Effector CD8-positive, alpha-beta T cell (primary cell): ENCODE data around the gene SRP14.

Experiments
- DNase-seq: peaks from one replicate; lab custom pipeline; 2025; lab: John Stamatoyannopoulos, UW

The SRP14 gene

DNA sequence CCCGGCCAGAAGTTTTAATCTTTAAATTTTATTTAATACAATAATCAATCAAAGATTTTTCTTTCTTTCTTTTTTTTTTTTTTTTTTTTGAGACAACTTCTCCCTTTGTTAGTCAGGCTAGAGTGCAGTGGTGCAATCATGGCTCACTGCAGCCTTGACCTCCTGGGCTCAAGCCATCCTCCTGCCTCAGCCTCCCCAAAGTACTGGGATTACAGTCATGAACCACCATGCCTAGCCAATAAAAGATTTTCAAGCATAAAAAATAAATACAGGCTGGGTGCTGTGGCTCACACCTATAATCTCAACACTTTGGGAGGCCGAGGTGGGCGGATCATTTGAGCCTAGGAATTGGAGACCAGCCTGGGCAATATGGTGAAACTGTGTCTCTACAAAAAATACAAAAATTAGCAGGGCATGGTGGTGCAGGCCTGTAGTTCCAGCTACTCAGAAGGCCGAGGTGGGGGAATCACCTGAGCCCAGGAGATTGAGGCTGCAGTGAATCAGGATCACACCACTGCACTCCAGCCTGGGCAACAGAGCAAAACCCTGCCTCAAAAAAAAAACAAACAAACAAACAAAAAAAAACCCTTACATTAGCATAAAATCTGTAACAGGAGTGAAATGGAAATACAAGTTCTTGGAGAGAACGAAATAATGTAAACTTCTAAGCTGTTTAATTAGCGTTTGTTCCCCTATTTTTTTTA, 29.1 kb upstream of the SRP14 start:
- no peak for DNase-seq

GRCh38 chr15:40066589-40066988, 27.6 kb upstream of the SRP14 start:
- no peak for DNase-seq

GRCh38 chr15:40065166-40065565, 26.2 kb upstream of the SRP14 start:
- no peak for DNase-seq

DNA sequence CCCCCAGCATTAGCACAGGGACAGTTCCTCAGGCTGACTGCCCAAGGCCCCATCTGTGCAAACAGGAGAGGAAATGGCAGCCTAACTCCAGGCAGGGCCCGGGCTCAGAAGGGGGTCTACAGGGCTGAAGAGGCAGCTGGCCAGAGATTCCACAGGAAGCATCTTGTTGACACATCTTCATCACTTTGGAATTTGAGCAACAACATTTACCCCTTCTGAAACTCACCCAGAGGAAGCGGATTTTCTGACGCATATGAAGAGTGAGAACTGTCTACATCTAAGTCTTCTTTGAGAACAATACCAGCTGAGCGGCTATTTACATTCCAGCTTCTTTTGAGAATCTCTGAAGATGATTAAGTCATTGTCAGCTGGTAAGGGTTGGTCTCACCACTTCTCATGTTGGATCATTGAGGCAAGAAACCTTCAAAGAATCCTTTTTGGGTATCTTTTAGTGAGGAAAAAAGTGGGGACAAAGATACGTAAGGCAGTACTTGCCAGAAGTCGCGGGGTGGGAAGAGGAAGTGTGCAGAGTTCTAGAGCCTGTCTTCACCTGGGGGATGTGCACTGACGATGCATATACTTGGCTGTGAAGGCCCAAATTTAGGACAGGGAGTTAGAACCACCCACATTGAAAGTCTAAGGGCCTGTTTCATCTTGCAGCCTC, 25.4 kb upstream of the SRP14 start:
- no peak for DNase-seq

GRCh38 chr15:40063563-40064011, 24.6 kb upstream of the SRP14 start:
- DNase-seq: no peak

DNA sequence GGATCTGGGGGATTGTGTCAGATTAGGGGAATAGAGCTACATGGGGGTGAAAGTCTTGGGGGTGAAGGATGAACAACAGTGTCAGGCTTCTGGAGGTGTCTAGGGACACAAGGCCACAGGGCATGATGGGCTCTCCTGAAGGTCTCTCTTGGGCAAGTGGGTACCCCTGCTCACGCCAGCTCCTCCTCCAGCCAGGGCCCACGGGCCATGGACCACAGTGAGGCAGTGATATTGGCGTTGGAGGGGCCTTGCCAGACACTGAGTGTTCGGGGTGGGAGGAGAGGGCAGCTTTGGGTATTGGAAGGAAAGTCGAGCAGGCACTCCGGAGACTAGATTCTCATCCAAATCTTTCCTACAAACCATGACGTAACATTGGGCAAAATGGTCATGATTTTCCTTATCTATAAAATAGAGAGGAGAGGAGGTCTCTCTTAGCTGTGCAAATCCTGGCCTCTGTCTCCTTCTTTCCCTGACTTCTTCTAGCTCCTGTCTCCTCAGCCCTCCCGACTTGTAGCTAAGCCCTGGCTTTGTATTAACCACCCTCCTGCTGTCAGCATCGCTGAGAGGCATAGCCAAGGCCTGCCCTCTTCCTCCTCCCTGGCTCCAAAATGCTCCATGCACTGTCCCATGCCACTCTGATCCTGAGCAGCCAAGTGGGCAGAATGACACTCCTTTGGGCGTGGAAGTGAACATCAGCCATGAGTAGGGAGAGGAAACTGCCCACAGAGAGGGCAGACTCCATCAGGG, 24.0 kb upstream of the SRP14 start:
- no peak for DNase-seq

DNA sequence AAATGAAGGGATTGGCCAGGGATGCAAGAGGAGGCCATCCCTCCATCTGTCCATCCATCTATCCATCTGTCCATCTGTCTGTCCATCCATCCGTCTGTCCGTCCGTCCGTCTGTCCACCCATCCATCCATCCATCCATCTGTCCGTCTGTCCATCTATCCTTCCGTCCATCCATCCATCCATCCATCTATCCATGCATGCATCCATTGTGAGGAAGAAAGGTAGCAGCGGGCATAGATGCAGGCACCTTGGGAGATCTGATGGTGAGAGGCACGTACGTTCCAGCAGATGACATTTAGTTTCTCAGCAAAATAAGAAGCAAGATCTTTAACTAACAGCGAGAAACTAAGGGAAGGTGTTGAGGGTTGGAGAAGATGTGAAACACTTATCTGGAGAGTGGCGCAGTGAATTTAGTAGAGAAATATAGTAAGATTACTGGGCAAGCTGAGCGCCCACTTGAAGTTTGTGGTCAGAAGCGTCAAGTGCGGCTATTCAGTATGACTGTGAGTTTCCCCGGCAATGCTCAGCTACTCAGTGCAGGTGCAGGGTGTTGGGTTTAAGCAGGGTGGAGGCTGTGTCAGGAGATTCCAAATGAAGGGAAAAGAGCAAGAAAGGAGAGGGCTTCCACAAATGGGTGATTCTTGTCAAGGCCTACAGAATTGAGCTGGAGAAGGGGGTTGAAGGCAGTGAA, 22.4 kb upstream of the SRP14 start:
- no peak for DNase-seq

DNA sequence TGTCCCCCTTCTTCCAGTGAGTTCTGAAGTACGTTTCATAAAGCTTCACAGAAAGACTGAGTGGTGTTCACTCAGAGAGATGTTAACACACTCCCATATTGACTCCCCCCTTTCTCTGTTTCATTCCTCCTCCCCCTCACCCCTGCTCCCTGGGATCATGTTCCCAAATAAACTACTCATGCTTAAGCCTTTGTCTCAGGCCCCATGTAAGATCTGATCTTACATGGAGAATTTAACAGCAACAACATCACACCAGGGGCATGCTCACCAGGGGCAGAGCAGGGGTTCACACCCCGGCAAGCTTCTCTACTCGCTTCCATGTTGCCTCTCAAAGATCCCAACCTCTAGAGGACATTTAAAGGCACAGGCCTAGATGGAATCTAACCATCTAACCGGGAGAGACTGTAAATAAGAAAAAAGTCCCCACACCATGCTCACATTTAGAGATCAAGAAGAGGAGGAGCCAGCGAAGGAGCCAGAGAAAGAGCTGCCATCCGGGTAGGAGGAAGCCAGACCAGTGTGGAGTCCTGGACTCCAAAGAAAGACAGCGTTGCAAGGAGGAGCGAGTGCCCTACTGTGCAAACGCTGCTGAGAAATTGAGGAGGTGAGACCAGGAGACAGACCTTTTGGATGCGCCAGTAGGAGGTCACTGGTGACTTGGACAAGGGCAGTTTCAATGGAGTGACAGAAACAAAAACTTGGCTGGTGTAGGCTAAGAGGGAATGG, 21.4 kb upstream of the SRP14 start:
- no peak for DNase-seq

DNA sequence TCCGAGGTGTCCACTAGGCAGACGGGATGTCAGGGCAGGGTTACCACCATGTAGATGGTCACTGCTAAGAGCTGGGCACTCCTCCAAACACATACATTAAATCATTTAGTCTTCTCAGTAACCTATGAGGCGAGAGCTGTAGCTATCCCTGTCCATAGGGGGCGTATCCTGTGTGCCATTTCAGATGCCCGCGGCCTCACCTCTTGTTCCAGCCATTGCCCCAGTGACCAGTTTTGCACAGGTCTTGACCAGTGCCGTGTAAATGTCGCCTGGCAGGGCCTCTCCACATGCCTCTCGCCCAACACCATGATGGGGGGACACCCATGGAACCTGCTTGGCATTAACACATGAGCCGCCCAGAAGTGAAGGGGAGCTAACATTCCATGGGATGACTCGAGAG, 20.8 kb upstream of the SRP14 start:
- no peak for DNase-seq

GRCh38 chr15:40058476-40059140, 19.6 kb upstream of the SRP14 start:
- no peak for DNase-seq

GRCh38 chr15:40055576-40056293, 16.8 kb upstream of the SRP14 start:
- DNase-seq: no peak

GRCh38 chr15:40054855-40055575, 16.0 kb upstream of the SRP14 start:
- no peak for DNase-seq

DNA sequence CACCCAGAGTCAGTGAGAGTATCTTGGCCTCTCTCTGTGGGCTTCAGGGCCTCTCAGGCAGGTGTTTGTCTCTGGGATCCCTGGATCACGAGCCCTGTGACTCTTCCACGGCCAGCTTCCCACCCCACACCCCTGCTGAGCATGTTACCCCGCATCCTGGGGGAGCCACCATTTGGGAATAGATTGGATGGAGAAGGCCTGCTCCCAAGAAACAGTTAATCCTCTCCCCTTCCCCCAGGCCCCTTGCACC, 15.5 kb upstream of the SRP14 start:
- no peak for DNase-seq

- no peak for DNase-seq
Observed at GRCh38 chr15:40053831-40054604, 15.0 kb upstream of the SRP14 start.

DNA sequence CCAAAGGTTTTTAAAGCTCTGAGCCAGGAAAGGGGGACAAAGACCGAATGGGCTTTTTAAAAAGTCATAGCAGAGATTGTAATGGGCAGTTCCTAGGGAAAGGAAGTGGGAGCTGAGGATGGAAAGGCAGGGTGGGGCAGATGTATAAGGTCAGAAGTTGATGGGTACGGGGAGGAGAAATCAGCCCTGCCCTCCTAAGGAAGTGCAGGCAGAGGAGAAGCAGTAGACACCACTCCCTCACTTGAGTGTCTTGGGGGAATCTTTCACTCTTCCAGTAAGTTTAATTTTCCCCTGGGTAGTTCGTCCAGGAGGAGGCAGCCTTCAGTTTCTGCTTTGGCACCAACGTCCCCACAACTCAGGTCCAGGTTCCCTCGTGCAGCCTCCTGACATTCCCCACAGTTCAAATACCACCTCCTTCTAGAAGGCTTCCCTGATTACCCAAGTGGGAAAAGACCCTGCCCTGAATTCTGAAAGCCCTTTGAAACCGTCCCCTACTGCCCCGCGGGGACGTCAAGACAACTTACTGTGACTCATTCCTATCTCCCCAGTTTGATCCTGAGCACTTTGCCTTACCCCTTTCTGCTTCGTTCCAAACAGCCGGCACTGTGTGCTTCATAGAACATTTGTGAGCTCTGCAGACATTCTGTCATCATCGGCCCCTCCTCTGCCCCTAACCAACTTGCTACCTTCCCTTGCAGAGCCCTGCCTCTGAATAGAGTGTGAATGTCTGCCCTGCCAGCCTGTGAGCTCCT, 14.3 kb upstream of the SRP14 start:
- no peak for DNase-seq

- DNase-seq: no peak
Observed at GRCh38 chr15:40052604-40053003, 13.6 kb upstream of the SRP14 start.

GRCh38 chr15:40051616-40052415, 12.8 kb upstream of the SRP14 start:
- DNase-seq: no peak
